Dedifferentiated amniotic fluid mesenchymal stem cell (primary cell): Measurements from ENCODE around the gene BATF3.

Source experiments
- DNase-seq: peaks from one replicate; pipeline ENCODE4 v3.0.0-alpha.2; 2016; ENCODE audit errors: extremely low spot score

BATF3 gene

DNA sequence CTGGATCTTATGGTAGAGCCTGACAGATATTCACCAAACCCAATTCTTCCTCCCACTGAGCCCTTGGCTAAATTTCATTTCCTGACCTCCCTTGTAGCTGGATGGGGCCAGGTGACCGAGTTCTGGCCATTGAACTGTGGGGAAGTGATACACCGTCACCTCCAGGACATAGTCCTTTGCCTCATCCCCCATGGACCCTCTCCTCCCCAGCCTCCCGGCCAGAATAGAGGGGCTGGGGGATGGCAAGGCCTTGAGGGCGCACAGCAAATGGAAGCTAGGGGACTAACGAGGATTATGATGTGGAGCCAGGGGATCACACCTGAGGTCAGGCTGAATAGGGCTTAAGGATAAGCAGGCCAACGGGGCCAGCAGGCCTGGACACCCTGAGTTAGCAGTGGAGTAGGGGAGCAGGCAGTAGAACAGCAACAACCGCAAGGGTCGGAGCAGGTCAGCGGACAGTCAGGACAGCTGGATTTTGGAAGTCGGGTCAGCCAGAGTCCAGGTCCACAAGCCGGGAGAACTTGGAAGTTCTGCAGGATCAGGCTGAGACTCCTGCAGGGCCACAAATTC lies 15.0 kb downstream of the BATF3 start:
- DNase-seq: no peak

DNA sequence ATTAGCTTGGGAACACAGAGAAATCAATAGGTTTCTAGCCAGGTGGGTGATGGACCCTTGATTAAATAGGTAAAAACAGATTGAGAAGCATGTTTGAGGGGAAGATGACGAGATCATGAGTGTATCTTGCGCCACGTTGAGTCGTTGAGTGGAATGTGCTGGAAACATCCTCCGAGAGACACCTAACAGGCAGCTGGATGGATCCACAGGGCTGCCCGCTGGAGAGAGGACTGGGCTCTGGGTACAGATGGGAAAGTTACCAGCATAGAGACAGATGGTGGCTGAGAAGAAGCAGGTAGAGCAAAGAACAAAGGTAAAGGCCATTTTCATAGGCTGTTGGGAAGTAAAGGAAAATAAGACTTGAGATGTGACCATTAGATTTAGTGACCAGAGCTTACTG lies 15.6 kb downstream of the BATF3 start:
- DNase-seq: no peak

DNA sequence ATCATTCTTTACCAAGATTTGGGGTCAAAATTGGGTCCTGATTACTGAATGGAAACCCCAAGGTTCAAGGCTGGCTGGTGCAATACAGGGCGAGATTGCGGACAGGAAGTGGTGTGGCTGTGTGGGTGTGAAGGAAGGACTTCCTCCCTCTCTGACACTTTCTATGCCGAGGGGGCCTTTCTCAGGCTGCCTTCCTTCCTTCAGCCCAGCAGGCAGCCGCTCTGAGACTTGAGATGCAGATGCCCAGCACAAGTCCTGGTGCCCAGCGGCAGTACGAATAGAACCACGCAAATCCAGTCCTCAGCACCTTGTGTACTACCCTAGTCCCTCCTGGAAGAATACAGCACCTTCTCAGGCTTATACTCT lies 16.3 kb downstream of the BATF3 start:
- no peak for DNase-seq

DNA sequence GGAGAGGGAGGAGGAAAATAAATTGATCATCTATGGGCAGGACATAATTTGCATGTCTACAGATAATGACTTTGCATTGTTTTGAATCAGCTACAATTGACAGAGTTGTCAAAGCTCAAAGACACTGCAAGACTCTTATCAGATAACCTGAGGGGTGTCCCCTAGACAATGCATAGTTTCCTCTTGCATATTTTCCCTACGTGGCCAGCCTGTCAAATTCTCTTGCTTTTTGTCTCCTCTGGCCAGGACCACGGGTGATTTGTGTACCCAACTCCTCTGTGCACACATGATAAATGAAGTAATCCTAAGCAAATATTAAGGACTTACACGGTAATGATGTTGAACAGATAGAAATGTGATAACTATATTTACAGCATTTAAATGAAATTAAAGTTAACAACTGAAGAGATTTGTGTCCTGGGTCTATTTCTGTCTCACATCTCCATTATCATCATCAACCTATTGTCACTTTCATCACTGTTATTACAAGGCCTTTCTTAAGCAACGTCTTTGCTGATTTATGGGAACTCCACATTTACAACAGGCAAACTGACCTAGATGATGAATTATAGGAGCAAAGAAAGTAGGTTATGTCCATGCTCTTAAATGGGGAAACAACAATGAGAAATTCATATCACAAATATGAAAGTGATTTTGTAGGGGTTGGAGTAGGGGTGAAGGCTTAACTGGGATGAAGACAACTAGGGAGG lies 18.8 kb downstream of the BATF3 start:
- DNase-seq: no peak

DNA sequence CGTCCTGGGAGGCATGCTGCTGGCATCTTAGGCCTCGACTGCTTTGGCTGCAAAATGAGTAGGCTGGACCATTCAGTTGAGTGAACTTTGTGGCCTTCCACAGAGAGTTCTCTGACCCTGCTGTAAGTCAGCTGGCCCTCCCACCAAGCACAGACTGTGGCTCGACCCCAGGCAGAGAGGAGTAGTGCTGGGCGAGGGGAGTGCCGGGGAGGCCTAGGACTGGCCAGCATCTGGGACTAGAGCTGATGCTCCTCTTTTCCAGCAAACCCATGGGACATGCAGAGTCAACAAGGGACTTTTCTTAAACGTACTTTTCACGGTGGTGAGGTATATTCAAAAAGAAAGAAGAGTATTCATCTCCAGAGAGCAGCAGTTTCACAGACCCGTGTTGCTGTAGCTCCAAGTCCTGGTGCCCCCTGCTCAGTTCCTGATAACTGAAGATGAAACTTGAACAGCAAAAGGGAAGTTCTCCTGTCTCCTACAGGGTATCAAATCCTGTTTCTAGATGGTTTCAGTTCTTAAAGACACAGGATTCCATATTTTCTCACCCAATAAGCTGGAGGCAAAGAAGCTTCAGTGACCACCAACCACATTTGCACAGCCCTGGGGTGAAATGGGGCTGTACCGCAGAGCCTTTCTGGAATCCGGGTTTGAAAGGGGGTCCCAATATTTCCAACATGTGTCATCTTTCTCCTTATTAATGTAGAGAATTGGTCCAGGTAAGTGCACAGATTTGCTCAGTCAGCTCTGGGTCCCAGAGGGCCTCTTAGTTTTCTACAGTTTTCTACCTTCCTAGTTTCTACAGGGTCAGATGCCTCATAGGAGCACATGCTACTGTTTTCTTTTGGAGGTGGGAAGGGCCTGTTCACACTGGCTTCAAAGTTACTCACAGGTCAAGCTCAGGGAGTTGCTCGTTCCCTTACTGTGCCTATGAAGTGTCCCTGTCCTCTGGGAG lies 20.9 kb downstream of the BATF3 start:
- DNase-seq: no peak

DNA sequence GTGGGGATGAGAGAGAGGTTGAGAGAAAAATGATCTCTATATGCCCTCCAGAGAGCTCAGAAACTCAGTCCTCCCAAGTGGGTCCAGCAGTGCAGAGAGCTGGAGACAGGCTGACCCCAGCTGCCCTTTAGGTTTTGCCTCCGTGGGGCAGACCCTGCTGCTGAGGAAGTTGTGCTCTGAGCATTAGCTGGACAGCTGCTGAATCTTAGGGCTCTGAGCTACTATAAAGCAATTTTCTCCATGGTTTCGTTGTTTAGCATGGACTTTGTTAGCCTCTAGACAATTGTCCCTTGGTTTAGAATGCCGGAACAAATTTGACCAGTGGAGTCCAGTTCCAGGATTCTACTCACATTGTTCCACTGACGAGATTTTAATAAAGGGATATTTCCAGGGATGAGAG lies 22.1 kb downstream of the BATF3 start:
- no peak for DNase-seq

DNA sequence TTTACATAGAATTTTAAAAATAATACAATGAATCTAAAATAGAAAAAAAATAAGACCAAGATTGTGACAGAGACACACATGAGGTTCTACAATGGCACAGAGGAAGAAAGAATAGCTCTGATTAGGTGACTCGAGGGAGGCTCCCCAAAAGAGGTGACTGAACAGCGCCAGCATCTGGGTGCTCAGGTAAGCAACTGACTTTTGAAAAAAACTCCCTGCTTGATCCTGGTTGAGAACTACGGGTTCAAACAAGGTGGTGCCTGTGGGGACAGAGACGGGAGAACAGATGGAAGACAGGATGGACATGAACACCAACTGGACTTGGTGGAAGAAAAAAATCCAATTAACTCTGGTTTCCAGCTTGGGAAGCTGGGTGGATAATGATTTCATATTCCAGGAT lies 22.5 kb downstream of the BATF3 start:
- DNase-seq: no peak

DNA sequence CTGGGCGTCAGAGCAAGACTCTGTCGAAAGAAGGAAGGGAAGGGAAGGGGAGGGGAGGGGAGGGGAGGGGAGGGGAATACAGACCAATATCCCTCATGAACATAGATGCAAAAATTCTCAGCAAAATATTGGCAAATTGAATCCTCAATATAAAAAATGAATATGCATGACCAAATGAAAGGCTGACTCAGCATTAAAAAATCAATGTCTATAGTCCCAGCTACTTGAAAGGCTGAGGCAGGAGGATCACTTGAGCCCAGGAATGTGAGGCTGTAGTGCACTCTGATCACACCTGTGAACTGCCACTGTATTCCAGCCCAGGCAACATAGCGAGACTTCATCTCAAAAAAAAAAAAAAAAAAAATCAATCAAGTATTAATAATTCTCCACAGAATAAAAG lies 24.0 kb downstream of the BATF3 start:
- DNase-seq: no peak

DNA sequence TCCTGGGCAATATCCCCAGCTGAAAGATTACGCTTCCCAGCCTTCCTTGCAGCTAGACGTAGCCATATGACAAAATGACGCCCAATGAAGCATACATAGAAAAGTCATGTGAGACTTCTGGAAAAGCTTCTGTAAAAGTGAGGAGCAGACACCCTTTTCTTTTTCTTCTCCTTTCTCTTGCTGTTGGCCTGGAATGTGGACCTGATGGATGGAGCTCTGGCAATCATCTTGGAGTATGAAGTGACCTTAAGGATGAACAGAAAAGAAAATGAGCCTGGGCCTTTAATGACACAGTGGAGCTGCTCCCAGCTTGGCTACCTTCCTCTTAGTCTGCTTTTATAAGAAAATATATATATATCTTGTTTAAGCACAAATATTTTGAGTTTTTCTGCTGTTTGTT lies 24.8 kb downstream of the BATF3 start:
- no peak for DNase-seq

DNA sequence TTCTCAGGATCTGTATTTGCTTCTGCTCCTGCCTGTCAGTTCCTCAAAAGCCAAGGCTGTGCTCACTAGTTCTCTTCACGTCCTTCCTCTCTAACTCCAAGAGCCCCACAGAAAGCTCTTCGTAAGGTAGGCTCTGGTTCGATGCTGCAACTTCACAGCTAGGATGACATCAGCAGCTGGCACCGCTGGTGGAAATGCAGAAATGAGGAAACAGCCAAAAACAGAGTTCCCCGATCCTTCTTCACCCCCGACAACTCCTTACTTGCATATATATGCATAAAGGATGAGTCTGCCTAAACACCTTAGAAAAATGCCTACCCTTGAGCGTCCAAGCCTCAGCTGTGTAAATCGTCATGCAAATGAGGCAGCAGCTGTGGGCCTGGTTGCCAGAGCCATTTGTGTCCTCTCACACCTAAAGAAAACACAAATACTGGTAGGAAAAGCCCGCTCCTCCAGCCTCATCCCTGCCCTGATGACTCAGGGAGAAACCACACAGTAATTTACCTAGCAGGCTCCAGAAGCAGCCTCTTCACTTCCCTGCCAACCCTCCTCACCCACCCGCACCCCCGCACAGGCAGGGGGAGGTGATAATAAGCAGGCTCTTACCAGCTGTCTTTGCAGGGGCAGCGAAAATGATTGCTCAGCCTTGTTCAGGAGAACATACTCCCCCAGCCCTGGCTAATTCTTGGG lies 28.2 kb downstream of the BATF3 start:
- DNase-seq: no peak

DNA sequence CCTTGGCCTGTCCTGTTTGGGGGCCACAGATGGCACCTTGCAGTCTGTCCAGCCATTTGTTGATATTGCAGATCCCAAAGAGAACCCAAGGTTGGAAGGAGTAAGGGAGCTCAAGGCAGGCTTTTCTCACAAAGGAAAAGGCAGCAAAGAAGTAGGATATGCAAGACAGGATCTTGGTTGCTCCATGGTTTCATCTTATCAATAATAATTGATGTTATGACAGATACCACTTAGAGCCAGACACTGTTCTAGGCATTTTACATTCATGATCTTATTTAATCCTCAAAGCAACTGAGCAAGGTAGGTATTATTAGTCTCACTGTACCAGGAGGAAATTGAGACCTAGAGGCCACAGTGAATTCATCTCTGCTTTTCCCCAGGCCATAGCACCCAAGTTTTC lies 28.8 kb downstream of the BATF3 start:
- no peak for DNase-seq

DNA sequence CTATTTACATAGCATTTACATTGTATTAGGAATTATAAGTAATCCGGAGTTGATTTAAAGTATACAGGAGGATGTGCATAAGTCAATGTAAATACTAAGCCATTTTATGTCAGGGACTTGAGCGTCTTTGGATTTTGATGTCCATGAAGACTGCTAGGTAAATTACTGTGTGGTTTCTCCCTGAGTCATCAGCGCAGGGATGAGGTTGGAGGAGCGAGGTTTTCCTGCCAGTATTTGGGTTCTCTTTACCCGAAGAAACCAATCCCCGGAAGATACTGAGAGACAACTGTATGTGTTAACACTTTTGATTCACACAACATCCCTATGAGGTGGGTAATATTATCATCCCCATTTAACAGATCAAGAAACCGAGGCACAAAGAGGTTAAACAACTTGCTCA lies 29.3 kb downstream of the BATF3 start:
- DNase-seq: no peak

DNA sequence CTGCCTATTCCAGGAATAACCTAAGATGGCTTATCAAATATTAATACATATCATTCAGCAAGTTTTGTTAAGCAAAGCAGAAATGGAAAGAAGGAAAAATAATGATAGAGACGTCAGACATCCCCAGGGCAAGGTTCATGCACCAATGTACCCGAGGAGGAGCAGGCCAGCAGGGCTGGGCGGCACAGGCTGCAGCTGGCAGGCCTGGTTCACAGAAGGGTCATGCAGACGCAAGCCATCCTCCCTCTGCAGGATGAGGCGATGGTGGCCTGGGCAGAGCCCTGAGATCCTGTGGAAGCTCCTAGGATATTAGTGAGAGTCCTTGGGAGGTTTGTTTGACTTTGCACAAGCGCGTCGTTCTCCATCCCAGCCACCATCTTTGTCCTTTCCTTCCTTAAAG lies 30.0 kb downstream of the BATF3 start:
- no peak for DNase-seq

DNA sequence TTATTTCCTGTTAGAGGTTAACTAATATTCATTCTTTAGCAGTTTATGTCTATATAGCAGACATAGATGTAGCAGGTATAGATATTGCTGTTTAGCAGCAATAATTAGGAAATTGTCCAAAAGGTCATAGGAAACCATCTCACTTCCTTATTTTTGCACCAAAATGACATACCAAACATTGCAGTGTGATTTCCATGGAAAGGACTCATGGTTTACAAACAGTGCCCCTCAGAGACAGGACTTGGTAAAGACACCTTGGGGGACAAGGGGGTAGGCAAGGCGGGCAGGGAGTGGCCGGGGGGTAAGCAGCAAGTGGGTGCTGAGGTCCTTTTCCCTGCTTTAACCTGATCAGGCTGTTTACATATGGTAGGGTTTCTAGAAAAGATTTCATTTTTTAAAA lies 30.5 kb downstream of the BATF3 start:
- DNase-seq: no peak

DNA sequence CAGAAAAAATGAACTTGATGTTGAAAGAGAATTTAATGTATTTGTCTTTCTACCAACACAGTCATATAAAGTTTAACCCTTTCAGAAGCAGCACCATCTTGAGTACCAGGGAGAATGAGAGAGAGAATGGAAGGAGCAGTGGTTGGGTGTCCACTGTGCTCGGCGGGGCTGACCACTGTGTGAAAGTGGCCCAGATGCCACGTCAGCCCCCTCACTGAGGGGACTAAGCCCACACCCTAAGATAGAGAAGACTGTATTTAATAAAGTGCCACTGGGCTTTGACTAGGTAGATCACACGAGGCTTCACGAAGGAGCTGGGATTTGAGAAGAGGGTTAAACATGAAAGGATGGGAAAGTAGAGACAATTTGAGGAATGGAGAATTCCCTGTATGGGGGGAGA lies 31.2 kb downstream of the BATF3 start:
- no peak for DNase-seq

DNA sequence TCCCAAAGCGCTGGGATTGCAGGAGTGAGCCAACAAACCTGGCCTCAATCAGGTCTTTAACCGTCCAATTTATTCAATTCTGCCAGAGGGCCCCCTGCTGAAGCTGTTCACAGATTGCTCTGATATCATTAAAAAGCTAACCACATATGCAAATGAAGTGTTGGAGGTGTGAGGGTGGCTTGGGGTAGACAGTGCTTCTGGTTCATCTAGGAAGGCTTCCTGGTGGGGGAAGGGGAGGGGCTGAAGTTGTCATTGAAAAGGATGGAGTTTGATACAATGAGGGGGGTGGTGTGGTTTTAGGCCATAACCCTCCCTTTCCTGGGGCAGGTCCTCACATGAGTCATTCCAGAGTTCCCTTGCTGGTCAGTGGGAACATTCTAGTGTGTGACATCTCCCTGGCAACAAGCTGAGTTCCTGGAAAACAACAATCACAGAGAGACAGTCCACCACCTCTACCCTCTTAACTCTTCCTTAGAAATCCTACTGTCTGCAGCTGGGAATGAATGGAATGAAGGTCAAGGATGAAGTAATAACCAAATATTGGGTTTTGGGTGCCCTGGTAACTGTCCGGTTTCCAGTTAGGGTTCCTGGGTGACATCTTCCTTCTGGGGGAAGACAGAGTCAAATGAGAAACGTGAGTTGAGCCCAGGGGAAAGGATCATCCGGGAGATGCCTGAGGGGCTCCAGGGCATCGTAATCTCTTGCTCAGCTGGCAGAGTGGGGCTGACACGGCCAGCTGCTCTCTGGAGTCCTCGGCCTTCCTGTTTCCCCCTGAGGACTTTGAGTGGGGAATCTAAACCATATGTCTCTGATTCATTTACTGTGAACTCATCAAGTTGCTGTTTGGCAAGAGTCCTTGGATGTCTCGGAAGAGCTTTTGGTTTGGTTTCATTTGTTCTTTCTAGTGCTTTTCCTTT lies 32.2 kb downstream of the BATF3 start:
- peak; percentile 95 for DNase-seq

DNA sequence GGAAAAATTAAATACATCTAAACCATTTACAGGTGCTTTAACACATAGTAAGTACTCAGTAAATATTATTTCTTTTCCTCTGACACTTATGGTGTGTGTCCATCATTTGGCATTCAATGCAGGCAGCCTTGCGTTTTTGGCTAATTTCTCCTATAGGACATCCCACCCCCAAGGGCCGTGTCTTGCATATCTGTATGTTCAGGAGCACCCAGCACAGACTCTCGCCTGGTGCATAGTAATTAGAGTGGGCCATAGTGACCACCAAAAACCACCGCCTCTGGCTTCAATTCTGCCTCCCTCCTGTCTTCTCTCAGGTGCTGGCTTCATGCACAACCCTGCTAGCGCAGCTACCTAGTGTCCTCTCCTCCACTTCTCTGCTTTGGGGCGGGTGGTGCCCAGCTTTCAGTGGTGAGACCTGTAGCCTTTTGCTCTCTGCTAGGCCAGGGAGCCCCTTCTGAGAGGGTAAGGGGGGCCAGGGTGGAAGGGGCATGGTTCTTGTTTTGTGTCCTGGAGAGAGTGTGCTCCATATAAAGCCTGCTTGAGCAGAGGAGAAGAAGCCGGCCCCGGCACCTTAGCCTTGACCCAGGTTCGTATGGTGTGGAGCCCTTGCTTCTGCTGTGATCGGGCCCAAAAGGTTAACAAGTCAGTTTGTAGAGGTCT lies 33.4 kb downstream of the BATF3 start:
- DNase-seq: no peak

DNA sequence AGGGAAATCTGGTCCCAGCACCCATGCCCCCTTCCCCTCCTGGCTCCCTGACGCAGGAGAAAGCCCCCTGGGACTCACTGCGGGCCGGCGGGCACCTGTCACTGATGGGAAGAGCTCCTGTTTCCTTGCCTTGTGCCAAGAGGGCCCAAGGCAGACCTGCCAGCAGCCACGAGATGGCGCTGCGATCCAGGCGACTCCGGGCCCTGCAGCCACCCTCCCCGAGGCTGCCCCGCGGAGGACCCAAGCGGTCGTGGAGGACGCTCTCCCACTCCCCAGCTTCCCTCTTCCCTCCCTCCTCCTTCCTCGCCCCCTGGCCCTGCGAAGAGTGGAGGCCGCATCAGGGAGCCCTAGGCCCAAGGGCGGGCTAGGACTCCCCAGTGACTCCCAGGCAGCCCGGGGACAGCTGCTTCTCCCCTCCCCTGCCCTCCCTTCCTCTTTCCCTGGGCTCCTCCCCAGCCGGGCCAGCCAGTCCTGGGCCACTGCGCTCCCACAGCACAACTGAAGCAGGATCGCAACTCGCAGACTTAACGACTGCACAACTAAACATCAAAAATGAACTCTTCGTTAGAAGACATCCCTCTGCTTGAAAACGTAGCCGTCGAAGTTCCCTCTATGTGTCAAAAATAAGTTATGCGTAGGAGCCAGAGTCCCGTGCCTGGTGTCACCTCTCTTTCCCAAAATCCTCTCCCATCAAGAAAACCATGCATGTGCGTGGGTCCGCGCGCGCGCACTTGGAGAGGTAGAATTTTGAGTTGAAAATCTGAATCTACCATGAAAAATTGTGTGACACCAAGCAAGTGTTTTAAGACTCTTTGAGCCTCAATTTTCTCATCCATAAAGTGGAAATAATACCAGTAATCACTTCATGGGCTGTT lies 34.2 kb downstream of the BATF3 start:
- peak; percentile 75 for DNase-seq

DNA sequence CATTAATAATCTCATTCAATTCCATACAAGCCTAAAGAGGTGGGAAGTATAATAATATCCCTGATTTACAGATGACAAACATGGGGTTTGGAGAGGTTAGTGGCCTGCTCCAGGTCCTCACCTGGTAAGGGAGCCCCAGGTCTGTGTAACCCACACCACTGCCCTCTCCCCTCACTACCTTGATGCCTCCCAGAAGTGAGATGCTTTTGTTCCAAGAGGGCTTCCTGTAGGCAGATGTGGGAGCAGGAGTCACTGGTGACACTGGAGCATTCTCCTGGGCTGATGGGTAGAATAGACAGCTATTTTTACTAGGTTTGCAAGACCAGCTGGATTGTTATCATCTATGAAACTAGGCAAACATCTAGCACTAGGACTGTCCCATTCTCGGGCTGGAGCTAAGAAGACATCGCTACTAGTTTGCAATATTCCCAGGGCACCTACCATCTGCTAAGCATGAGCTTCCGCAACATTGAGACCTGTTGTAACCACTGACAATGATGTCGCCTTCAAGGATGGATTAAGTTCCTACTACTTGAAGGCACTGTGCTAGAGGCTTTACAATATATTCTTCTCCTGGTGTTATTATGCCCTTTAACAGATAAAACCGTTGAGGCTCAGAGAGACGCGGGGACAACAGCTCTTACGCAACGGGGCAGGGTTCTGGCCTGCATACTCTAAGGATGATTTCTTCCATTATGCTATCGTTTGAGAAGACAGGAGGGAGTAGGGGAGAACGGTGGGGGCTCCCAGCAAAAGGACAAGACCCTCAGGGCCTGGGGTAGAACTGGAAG lies 35.0 kb downstream of the BATF3 start:
- no peak for DNase-seq
